ENCODE measurements around the gene IL20.

Gene IL20

GRCh38 chr1:206878456-206878855 lies 13.0 kb downstream of the IL20 start:
- TF ChIP-seq CTCF (IDR thresholded peaks at IDR 0.05; ENCODE audit: borderline replicate concordance, control extremely low read depth, extremely low read depth, insufficient read depth, missing control alignments): no peak
- DNase-seq (ENCODE audit: low spot score): no peak
- in situ Hi-C loops (cut with MboI; ENCODE audit: low sequenced_read_pairs, unreplicated experiment): no loop called here

GRCh38 chr1:206880314-206880713 lies 14.9 kb downstream of the IL20 start:
- TF ChIP-seq CTCF (IDR thresholded peaks at IDR 0.05; ENCODE audit: borderline replicate concordance, control extremely low read depth, extremely low read depth, insufficient read depth, missing control alignments): no peak
- in situ Hi-C loops (cut with MboI; ENCODE audit: low sequenced_read_pairs, unreplicated experiment): no loop called here
- no peak for DNase-seq (ENCODE audit: low spot score)

- TF ChIP-seq CTCF (IDR thresholded peaks at IDR 0.05; ENCODE audit: borderline replicate concordance, control extremely low read depth, extremely low read depth, insufficient read depth, missing control alignments): no peak
- DNase-seq (ENCODE audit: low spot score): no peak
- in situ Hi-C loops (cut with MboI; ENCODE audit: low sequenced_read_pairs, unreplicated experiment): no loop called here
Observed at GRCh38 chr1:206882555-206882954, 17.1 kb downstream of the IL20 start.

GRCh38 chr1:206883160-206883559 lies 17.7 kb downstream of the IL20 start:
- in situ Hi-C loops (cut with MboI; ENCODE audit: low sequenced_read_pairs, unreplicated experiment): no loop called here
- TF ChIP-seq CTCF (IDR thresholded peaks at IDR 0.05; ENCODE audit: borderline replicate concordance, control extremely low read depth, extremely low read depth, insufficient read depth, missing control alignments): no peak
- no peak for DNase-seq (ENCODE audit: low spot score)

- in situ Hi-C loops (cut with MboI; ENCODE audit: low sequenced_read_pairs, unreplicated experiment): no loop called here
- TF ChIP-seq CTCF (IDR thresholded peaks at IDR 0.05; ENCODE audit: borderline replicate concordance, control extremely low read depth, extremely low read depth, insufficient read depth, missing control alignments): no peak
- DNase-seq (ENCODE audit: low spot score): no peak
Observed at GRCh38 chr1:206883876-206884275, 18.5 kb downstream of the IL20 start.

GRCh38 chr1:206885341-206886060 lies 20.1 kb downstream of the IL20 start:
- no peak for TF ChIP-seq CTCF (IDR thresholded peaks at IDR 0.05; ENCODE audit: borderline replicate concordance, control extremely low read depth, extremely low read depth, insufficient read depth, missing control alignments)
- in situ Hi-C loops (cut with MboI; ENCODE audit: low sequenced_read_pairs, unreplicated experiment): no loop called here
- DNase-seq (ENCODE audit: low spot score): no peak

All from GM13976 (cell line).